ENCODE data around the gene B9D1.

The B9D1 gene, protein sequence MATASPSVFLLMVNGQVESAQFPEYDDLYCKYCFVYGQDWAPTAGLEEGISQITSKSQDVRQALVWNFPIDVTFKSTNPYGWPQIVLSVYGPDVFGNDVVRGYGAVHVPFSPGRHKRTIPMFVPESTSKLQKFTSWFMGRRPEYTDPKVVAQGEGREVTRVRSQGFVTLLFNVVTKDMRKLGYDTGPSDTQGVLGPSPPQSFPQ

DNA sequence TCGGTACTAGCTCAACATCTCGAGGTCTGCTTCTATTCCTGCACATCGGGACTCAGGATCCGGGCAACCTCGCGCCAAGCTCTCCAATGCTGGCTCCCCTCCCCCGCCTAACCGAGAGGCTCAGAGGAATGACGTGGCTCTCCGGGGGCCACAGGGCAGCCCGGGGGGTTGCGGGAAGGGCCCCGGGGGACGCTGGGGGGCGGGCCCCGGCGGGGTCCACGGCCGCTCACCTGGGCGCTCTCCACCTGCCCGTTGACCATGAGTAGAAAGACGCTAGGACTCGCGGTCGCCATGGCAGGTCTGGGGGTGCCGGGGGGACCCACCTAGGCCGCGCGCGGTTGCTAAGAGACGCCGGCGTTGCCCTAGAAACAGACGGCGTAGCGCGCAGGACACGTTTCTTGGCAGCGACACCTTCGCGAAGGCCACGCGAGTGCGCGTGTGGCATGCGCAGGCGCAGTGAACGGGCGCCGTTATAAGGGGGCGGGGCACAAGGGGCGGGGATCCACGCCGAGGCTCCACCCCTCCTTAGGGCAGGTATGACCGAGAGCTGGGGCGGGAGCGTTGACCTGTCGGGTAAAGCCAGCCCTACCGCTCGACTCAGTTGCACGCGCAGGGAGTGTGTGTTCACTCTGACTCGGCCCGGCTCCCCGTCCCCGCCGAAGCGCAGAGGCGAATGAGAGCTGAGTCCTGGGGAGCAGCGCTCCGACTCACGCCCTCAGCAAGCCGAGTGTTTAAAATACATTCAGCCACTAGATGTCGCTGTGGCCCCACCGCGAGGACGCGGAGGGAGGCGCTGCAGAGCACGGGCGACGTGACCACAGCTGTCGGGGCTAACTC, at the start of gene B9D1:
TSS of gene B9D1 (minus strand) at position 447 of the 837 bp plus-strand sequence. CDS start at position 293, 154 bp downstream.
- TF ChIP-seq, protein P1, sequence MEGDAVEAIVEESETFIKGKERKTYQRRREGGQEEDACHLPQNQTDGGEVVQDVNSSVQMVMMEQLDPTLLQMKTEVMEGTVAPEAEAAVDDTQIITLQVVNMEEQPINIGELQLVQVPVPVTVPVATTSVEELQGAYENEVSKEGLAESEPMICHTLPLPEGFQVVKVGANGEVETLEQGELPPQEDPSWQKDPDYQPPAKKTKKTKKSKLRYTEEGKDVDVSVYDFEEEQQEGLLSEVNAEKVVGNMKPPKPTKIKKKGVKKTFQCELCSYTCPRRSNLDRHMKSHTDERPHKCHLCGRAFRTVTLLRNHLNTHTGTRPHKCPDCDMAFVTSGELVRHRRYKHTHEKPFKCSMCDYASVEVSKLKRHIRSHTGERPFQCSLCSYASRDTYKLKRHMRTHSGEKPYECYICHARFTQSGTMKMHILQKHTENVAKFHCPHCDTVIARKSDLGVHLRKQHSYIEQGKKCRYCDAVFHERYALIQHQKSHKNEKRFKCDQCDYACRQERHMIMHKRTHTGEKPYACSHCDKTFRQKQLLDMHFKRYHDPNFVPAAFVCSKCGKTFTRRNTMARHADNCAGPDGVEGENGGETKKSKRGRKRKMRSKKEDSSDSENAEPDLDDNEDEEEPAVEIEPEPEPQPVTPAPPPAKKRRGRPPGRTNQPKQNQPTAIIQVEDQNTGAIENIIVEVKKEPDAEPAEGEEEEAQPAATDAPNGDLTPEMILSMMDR (IDR thresholded peaks at IDR 0.05; ENCODE audit: borderline replicate concordance, extremely low read depth, low read length, poor library complexity, severe bottlenecking) = peak; percentile 93
- no peak for TF ChIP-seq EZH2 (IDR thresholded peaks at IDR 0.05; ENCODE audit: borderline replicate concordance, low read depth, low read length, severe bottlenecking)
- DNase-seq (peak; percentile 87), ATAC-seq (ENCODE audit: insufficient read depth, low read depth) (peak; percentile 92)
- H3K9me3 ChIP-seq (ENCODE audit: insufficient read depth, low read length, severe bottlenecking) = no peaks in the 10 kb centered on the region
- H3K27ac ChIP-seq (ENCODE audit: low read length) = no peak within 1 kb of the TSS
- H3K9ac ChIP-seq (ENCODE audit: low read depth, low read length) = peak within 1 kb of the TSS; percentile 47
- H3K27me3 ChIP-seq (ENCODE audit: insufficient read depth, low read length, poor library complexity) = no peaks in the 10 kb centered on the region
- H3K4me2 ChIP-seq (ENCODE audit: insufficient read depth, low read length) = peak within 1 kb of the TSS; percentile 90
- no peaks in the 10 kb centered on the region for H3K79me2 ChIP-seq (ENCODE audit: insufficient read depth, low read length)
- peak within 1 kb of the TSS in 1 of 2 experiments; percentile 71; a peak in 3 of 4 replicates for H3K4me3 ChIP-seq (ENCODE audit: low read depth in 1 of 2, low read length in 2 of 2)
- no peaks in the 10 kb centered on the region for H3K36me3 ChIP-seq (ENCODE audit: insufficient read depth, low read length)
- peaks cover 17% of the 10 kb centered on the region for H3K4me1 ChIP-seq (ENCODE audit: insufficient read depth, low read length)
- peaks cover 9% of the 10 kb centered on the region; the same call in 1 of the 2 replicates for H4K20me1 ChIP-seq (ENCODE audit: insufficient read depth, low read length)
- peak within 1 kb of the TSS; percentile 73 for H2AFZ ChIP-seq (ENCODE audit: low read depth, low read length)

DNA sequence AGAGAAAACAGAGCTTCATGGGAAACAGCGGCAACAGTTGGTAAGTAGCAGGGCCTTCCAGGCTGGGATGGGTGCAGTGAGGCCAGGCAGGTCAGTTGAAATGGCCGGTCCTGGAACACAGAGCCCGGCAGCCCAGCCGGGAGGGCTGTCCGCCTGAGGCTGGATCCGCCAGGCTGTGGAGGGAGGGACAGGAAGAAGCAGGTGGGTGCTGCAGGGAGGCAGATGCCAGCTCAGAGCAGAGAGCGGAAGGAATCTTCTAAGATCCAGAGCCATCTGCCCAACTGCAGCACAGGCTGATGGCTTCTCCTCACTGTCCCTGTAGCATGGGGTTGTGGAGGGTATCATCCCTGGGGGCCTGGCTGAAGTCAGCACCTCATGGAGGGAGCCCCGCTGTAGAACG, 49.1 kb upstream of the B9D1 start:
- Histone ChIP-seq H3K4me3 (ENCODE audit: low read depth in 1 of 2, low read length in 2 of 2) (no peak overlapping the region), H2AFZ (ENCODE audit: low read depth, low read length) (no peak overlapping the region), H3K9ac (ENCODE audit: low read depth, low read length) (no peak overlapping the region), H3K36me3 (ENCODE audit: insufficient read depth, low read length) (no peaks in the 10 kb centered on the region), H3K4me2 (ENCODE audit: insufficient read depth, low read length) (no peak overlapping the region), H3K27me3 (ENCODE audit: insufficient read depth, low read length, poor library complexity) (peaks cover 3% of the 10 kb centered on the region), H4K20me1 (ENCODE audit: insufficient read depth, low read length) (no peaks in the 10 kb centered on the region; the same call in 1 of the 2 replicates), H3K79me2 (ENCODE audit: insufficient read depth, low read length) (no peaks in the 10 kb centered on the region), H3K9me3 (ENCODE audit: insufficient read depth, low read length, severe bottlenecking) (no peaks in the 10 kb centered on the region), H3K4me1 (ENCODE audit: insufficient read depth, low read length) (no peaks in the 10 kb centered on the region), H3K27ac (ENCODE audit: low read length) (no peak overlapping the region)
- ATAC-seq (ENCODE audit: insufficient read depth, low read depth) (no peak), DNase-seq (no peak)
- no peak for TF ChIP-seq EZH2 (IDR thresholded peaks at IDR 0.05; ENCODE audit: borderline replicate concordance, low read depth, low read length, severe bottlenecking)
- TF ChIP-seq, protein P1 (IDR thresholded peaks at IDR 0.05; ENCODE audit: borderline replicate concordance, extremely low read depth, low read length, poor library complexity, severe bottlenecking) = no peak

DNA sequence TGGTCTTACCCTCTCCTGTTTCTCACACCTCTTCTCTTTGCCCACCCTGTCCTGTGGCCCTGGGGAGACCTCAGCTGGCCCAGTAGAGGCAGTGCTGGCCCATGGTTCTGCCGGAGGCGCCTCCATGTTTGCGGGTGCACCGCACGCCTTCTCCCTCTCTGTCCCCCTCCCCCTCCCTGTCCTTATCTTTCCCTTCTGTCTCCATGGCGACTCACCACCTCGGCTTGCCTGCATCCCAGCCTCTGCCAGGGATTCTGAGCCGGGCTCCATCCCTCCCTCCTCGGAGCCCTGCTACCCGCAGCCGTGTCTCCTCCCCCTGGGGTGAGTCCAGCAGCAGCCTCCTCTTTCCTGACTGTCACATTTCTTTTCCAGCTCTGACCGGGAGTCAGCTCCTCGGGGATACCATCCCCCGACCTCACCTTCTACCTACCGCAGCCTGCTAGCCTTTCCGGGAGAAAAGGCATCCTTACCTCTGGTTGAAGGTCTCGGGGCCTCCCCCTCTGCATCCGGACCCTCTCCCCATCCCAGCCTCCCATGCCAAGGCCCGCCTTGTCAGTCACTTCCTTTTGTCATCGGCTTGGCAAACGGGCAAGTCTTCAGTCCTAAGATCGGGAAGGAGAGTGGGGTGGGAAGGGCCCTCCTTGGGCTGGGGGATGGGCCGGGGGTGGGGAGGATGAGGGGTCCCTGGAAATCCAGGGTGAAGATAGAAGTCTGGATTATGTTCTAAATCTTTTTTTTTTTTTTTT, 48.5 kb upstream of the B9D1 start, which contains the start of gene RNF112:
TSS of gene RNF112 (plus strand) at position 358 of the 746 bp plus-strand sequence. CDS start at position 535, 177 bp downstream.
- Histone ChIP-seq H3K27me3 (ENCODE audit: insufficient read depth, low read length, poor library complexity) (peaks cover 3% of the 10 kb centered on the region), H3K4me1 (ENCODE audit: insufficient read depth, low read length) (no peaks in the 10 kb centered on the region), H4K20me1 (ENCODE audit: insufficient read depth, low read length) (no peaks in the 10 kb centered on the region; the same call in 1 of the 2 replicates), H3K4me2 (ENCODE audit: insufficient read depth, low read length) (no peak within 1 kb of the TSS), H3K9me3 (ENCODE audit: insufficient read depth, low read length, severe bottlenecking) (no peaks in the 10 kb centered on the region), H3K4me3 (ENCODE audit: low read depth in 1 of 2, low read length in 2 of 2) (no peak within 1 kb of the TSS), H3K9ac (ENCODE audit: low read depth, low read length) (no peak within 1 kb of the TSS), H3K27ac (ENCODE audit: low read length) (no peak within 1 kb of the TSS), H2AFZ (ENCODE audit: low read depth, low read length) (no peak within 1 kb of the TSS), H3K36me3 (ENCODE audit: insufficient read depth, low read length) (no peaks in the 10 kb centered on the region), H3K79me2 (ENCODE audit: insufficient read depth, low read length) (no peaks in the 10 kb centered on the region)
- ATAC-seq (ENCODE audit: insufficient read depth, low read depth) (no peak), DNase-seq (no peak)
- TF ChIP-seq, protein P1 (IDR thresholded peaks at IDR 0.05; ENCODE audit: borderline replicate concordance, extremely low read depth, low read length, poor library complexity, severe bottlenecking) = no peak
- TF ChIP-seq EZH2 (IDR thresholded peaks at IDR 0.05; ENCODE audit: borderline replicate concordance, low read depth, low read length, severe bottlenecking) = no peak
